Uterus (tissue), 4 donors: Measurements from ENCODE around the gene WDR20. TPM values are rescaled to one million over a fixed set of nuclear protein-coding genes. Genes with fewer than 3 reads are reported as not detected.

Source experiments
- DNase-seq, 2 donors: peaks; one replicate each; pipeline ENCODE4 v3.0.0-alpha.2; 2019 to 2020
- H3K27ac ChIP-seq, 2 donors: fragments of 200-600 bp; sonication (generic); 1 replicate in 1 of 2; 2 replicates in 1 of 2; pipeline ENCODE4 v1.5.1; 2016 to 2018
- H3K27me3 ChIP-seq, 2 donors: fragments of 200-600 bp; sonication (generic); one replicate each; pipeline ENCODE4 v1.5.1; 2018 to 2019; ENCODE audit warnings: control low read depth in 1 of 2
- H3K36me3 ChIP-seq, 2 donors: fragments of 200-600 bp; sonication (generic); one replicate each; pipeline ENCODE4 v1.5.1; 2019; ENCODE audit warnings: control low read depth in 1 of 2
- H3K4me1 ChIP-seq, 2 donors: fragments of 200-600 bp; sonication (generic); one replicate each; pipeline ENCODE4 v1.5.1; 2018 to 2019; ENCODE audit warnings: control low read depth in 1 of 2
- H3K4me3 ChIP-seq, 2 donors: fragments of 200-600 bp; sonication (generic); 1 replicate in 1 of 2; 2 replicates in 1 of 2; pipeline ENCODE4 v1.5.1; 2018 to 2019; ENCODE audit warnings: mild to moderate bottlenecking in 1 of 2
- H3K9me3 ChIP-seq, 2 donors: fragments of 200-600 bp; sonication (generic); one replicate each; pipeline ENCODE4 v1.5.1; 2019; ENCODE audit warnings: control low read depth in 1 of 2
- POLR2A ChIP-seq, 2 donors: fragments of 450-650 bp; IDR thresholded peaks; one replicate each; pipeline ENCODE4 v1.6.1; 2016; ENCODE audit warnings: antibody characterized with exemption in 2 of 2, mild to moderate bottlenecking in 1 of 2, moderate library complexity in 1 of 2
- intact Hi-C: fragments of 100-400 bp; cut with DNase I; formaldehyde crosslinking; loops from one replicate; pipeline ENCODE4 v1.15.1; 2023; ENCODE audit warnings: low total_unique reads
- total RNA-seq, 4 donors: library from RNA; depleted of rRNA in 3 of 4; stranded (reverse); fragments of >200 nt in 3 of 4; gene quantifications; one replicate each; pipeline versions ENCODE4 v1.1.0 to v1.2.4, GENCODE V29; 2014 to 2023
- TF ChIP-seq, protein P1 (sequence below), 4 experiments: fragments of 200-600 bp in 2 of 4; fragments of 450-650 bp in 2 of 4; sonication (generic) in 2 of 4; IDR thresholded peaks; one replicate each; pipeline ENCODE4 v1.5.1; 2016 to 2019; ENCODE audit warnings: antibody characterized with exemption in 4 of 4, mild to moderate bottlenecking in 2 of 4, moderate library complexity in 1 of 4
- donor health status: DM: yes; HTN: yes; CAD: no.

WDR20 gene
- total RNA-seq, 4 donors from 2014 or later = 45.9 to 81.8 (median 53.7) TPM

DNA sequence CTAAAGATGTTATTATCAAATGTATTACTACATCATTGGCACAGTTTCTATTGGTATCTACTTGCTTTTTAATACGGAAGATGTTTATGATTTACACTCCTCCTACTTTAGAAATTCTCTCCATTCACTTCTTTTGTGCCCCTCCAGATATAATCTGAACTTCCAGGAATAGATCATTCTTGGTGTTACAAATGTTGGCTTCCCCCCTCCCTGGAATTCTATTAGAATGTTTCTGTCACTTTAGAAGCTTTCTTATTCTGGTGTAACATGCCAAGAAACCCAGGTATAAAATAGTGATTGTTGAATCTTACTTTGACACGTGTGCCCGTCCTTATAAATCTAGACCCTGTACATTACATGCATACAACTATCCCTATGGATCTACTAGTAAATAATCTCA lies 1.2 kb upstream of the WDR20 start:
- peaks cover 5 to 8% of the 10 kb centered on the region in 2 donors for H3K4me1 ChIP-seq
- TF ChIP-seq POLR2A (IDR thresholded peaks at IDR 0.05) = no peak
- TF ChIP-seq, protein P1, sequence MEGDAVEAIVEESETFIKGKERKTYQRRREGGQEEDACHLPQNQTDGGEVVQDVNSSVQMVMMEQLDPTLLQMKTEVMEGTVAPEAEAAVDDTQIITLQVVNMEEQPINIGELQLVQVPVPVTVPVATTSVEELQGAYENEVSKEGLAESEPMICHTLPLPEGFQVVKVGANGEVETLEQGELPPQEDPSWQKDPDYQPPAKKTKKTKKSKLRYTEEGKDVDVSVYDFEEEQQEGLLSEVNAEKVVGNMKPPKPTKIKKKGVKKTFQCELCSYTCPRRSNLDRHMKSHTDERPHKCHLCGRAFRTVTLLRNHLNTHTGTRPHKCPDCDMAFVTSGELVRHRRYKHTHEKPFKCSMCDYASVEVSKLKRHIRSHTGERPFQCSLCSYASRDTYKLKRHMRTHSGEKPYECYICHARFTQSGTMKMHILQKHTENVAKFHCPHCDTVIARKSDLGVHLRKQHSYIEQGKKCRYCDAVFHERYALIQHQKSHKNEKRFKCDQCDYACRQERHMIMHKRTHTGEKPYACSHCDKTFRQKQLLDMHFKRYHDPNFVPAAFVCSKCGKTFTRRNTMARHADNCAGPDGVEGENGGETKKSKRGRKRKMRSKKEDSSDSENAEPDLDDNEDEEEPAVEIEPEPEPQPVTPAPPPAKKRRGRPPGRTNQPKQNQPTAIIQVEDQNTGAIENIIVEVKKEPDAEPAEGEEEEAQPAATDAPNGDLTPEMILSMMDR (IDR thresholded peaks at IDR 0.05) = no peak
- no peaks in the 10 kb centered on the region for H3K36me3 ChIP-seq
- DNase-seq = no peak
- intact Hi-C loops = no loop called here
- no peaks in the 10 kb centered on the region for H3K9me3 ChIP-seq
- H3K4me3 ChIP-seq = peak overlapping the region; percentile 78 to 81
- H3K27me3 ChIP-seq = no peaks in the 10 kb centered on the region
- H3K27ac ChIP-seq = peak overlapping the region; percentile 75 to 86

DNA sequence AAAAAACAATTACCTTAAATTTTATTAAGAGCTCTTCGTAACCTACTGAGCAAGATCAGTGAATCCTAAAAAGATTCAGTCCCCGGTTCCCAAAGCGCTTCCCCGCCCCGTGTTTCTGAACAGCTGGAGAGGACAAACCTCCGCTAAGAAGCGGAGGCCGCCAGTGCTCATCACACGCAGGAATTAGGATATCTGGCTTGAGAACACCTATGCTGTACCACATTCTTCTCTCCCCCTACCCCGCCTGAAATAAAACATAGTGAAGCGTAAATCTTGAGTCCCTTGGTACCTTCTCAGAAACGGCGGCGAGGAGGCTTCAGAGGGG lies 774 bp upstream of the WDR20 start:
- no peaks in the 10 kb centered on the region for H3K36me3 ChIP-seq

DNA sequence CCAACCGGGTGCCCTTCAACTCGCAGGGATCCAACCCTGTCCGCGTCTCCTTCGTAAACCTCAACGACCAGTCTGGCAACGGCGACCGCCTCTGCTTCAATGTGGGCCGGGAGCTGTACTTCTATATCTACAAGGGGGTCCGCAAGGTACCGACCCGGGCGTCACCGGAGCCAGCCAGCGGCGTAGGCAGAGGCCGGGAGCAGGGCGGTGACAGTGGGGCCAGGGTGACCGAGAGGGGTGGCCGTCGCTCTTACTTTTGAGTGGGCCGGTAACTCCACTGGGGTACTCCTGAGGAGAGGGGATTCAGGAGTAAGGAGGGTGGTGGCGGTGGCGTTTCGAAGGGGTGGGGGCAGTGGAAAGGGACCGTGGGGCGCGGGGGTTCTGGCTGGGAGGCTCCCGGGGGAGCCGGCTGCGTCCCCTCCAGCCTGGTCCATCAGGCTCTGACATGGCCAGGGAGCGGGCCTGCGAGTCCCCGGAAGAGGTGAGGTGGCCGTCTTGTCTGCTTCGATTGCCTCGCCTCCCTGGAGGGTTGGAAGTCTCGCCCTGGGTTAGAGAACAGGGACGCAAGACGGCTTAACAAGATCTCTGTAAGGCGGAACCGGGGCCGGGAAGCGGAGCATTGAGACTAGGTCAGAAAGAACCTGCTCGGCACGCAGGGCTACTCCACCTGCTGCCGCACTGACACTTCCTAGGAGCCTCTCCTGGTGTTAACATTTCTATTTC lies 491 bp downstream of the WDR20 start:
- Histone ChIP-seq H3K27me3 (no peaks in the 10 kb centered on the region), H3K4me3 (peak overlapping the region; percentile 78 to 81), H3K36me3 (no peaks in the 10 kb centered on the region), H3K27ac (peak overlapping the region; percentile 75 to 85), H3K4me1 (peaks cover 5 to 8% of the 10 kb centered on the region in 2 donors), H3K9me3 (no peaks in the 10 kb centered on the region)
- DNase-seq = peak in 1 of 2 donors; percentile 19
- intact Hi-C loops = no loop called here
- TF ChIP-seq POLR2A (IDR thresholded peaks at IDR 0.05) = no peak
- TF ChIP-seq, protein P1 (IDR thresholded peaks at IDR 0.05) = no peak

More for the DNA sequence above, 774 bp upstream of the WDR20 start:
- no peaks in the 10 kb centered on the region for H3K9me3 ChIP-seq
- H3K27me3 ChIP-seq = no peaks in the 10 kb centered on the region
- H3K27ac ChIP-seq = peak overlapping the region; percentile 75 to 86
- H3K4me1 ChIP-seq = peaks cover 5 to 8% of the 10 kb centered on the region in 2 donors
- no peak for DNase-seq
- H3K4me3 ChIP-seq = peak overlapping the region; percentile 78 to 81
- no peak for TF ChIP-seq POLR2A (IDR thresholded peaks at IDR 0.05)
- TF ChIP-seq, protein P1 (IDR thresholded peaks at IDR 0.05) = no peak
- intact Hi-C loops = no loop called here

DNA sequence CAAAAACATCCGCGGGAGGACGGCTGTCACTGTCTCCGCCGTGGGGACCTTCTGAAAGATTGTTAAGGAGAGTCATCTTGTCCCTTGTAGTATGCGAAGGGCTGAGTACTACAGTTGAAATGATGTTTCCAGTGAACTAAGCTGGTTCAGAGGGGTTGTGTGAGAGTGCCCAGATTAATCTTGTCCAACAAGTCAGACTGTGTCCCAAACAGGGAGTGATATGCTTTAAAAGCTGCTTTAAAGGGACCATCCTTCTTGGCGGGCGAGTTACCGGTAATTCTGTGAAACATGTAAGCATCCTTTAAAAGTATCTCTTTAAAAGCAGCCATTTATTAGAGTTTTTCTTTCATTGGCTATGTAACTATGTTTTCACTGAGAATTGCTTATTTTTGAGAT lies 1.1 kb downstream of the WDR20 start:
- H3K4me1 ChIP-seq = peaks cover 5 to 8% of the 10 kb centered on the region in 2 donors
- no peaks in the 10 kb centered on the region for H3K27me3 ChIP-seq
- H3K36me3 ChIP-seq = no peaks in the 10 kb centered on the region
- TF ChIP-seq, protein P1 (IDR thresholded peaks at IDR 0.05) = no peak
- no peak for TF ChIP-seq POLR2A (IDR thresholded peaks at IDR 0.05)
- DNase-seq = no peak
- no peaks in the 10 kb centered on the region for H3K9me3 ChIP-seq
- peak overlapping the region; percentile 75 to 85 for H3K27ac ChIP-seq
- intact Hi-C loops = no loop called here
- H3K4me3 ChIP-seq = peak overlapping the region; percentile 78 to 81

DNA sequence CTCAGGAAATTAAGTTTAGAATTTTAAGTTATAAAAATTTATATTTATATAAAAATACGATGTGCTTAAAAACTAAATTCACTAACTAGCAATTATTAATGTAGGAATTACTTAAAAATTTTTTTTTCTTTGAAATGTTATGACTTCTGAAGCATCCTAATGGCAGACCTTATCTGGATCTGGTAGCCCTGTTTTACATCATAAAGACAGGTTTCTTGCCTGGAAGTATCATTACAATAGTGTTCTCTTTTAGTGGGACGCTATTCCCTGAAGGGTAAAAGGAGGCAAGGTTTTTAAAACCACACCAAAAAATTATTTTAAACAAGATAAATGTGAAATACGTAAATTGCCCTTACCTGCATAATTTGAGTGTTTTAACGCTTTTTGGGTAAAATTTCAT lies 2.1 kb downstream of the WDR20 start:
- DNase-seq = no peak
- no peak overlapping the region for H3K27ac ChIP-seq
- no peaks in the 10 kb centered on the region for H3K9me3 ChIP-seq
- no peak overlapping the region for H3K4me3 ChIP-seq
- peaks cover 5 to 8% of the 10 kb centered on the region in 2 donors for H3K4me1 ChIP-seq
- no peaks in the 10 kb centered on the region for H3K36me3 ChIP-seq
- no peak for TF ChIP-seq POLR2A (IDR thresholded peaks at IDR 0.05)
- TF ChIP-seq, protein P1 (IDR thresholded peaks at IDR 0.05) = no peak
- intact Hi-C loops = no loop called here
- no peaks in the 10 kb centered on the region for H3K27me3 ChIP-seq
